Aorta (tissue), 5 donors: ENCODE results near the gene EIF3L. TPM values are rescaled to one million over a fixed set of nuclear protein-coding genes. Genes with fewer than 3 reads are reported as not detected.

Experiments used
- ATAC-seq: fragments of 200-7000 bp; cut with Tn5 transposase; one replicate; pipeline ENCODE4 v1.9.1; 2022; ENCODE audit warnings: moderate library complexity; ENCODE audit not compliant: low FRiP score
- DNase-seq, 2 donors: peaks; one replicate each; pipeline ENCODE4 v3.0.0-alpha.2; 2020
- H3K27ac ChIP-seq, 2 donors: one replicate each; pipeline ENCODE4 v1.5.1; 2013; ENCODE audit warnings: low read length in 2 of 2, mild to moderate bottlenecking in 2 of 2, moderate library complexity in 2 of 2, control low read depth in 1 of 2, inconsistent platforms in 1 of 2, low read depth in 1 of 2
- H3K27me3 ChIP-seq, 2 donors: one replicate each; pipeline ENCODE4 v1.6.1; 2013; ENCODE audit warnings: control low read depth in 1 of 2, low read length in 1 of 2, mild to moderate bottlenecking in 1 of 2, moderate library complexity in 1 of 2; ENCODE audit not compliant: insufficient read depth in 2 of 2, control insufficient read depth in 1 of 2
- H3K36me3 ChIP-seq, 2 donors: one replicate each; pipeline ENCODE4 v1.6.1; 2013; ENCODE audit warnings: control low read depth in 1 of 2, low read length in 1 of 2, mild to moderate bottlenecking in 1 of 2; ENCODE audit not compliant: insufficient read depth in 2 of 2, control insufficient read depth in 1 of 2
- H3K4me1 ChIP-seq, 2 donors: one replicate each; pipeline ENCODE4 v1.6.1; 2013; ENCODE audit warnings: low read length in 2 of 2, control low read depth in 1 of 2, mild to moderate bottlenecking in 1 of 2, moderate library complexity in 1 of 2; ENCODE audit not compliant: insufficient read depth in 2 of 2, control insufficient read depth in 1 of 2
- H3K4me3 ChIP-seq, 2 donors: one replicate each; pipeline ENCODE4 v1.5.1; 2013; ENCODE audit warnings: low read length in 2 of 2, control low read depth in 1 of 2, mild to moderate bottlenecking in 1 of 2
- H3K9me3 ChIP-seq: one replicate; pipeline ENCODE4 v1.6.1; 2013; ENCODE audit warnings: mild to moderate bottlenecking, low read length; ENCODE audit not compliant: control insufficient read depth
- WGBS, 2 donors: extraction: QIAGEN DNeasy Blood & Tissue Kit; methylation state at CpG; one replicate each; pipeline ENCODE4 v1.1.7; 2013; 5-methylcytosine and 5-hydroxymethylcytosine counted together
- intact Hi-C, 2 donors: fragments of 100-400 bp; cut with DNase I; formaldehyde crosslinking; loops; one replicate each; pipeline versions ENCODE4 v1.14.2 to v1.15.0; 2022
- polyA plus RNA-seq, 2 donors: library from polyadenylated mRNA; stranded (reverse); fragments of 200-250 nt; gene quantifications; one replicate each; pipeline ENCODE4 v1.2.3, GENCODE V29; 2013
- total RNA-seq, 2 donors: library from RNA; stranded (reverse); fragmentation: NEBNext Ultra II Directional; extraction: Animal tissue kit (Norgen Biotek cat#: 25700); gene quantifications; one replicate each; pipeline ENCODE4 v1.2.1, GENCODE V29; 2021
- donor health status: healthy with polysubstance abuse.
- donor health status: Bipolar disorder and iron deficiency.
- donor health status: DM: no; HTN: no; CAD: no.
- donor health status: DM: no; HTN: no; CAD: no.
- donor health status: DM: yes; HTN: yes; CAD: no.

The EIF3L gene
- total and polyA plus RNA-seq, 4 donors, result 276 to 366 (median 331) TPM

DNA sequence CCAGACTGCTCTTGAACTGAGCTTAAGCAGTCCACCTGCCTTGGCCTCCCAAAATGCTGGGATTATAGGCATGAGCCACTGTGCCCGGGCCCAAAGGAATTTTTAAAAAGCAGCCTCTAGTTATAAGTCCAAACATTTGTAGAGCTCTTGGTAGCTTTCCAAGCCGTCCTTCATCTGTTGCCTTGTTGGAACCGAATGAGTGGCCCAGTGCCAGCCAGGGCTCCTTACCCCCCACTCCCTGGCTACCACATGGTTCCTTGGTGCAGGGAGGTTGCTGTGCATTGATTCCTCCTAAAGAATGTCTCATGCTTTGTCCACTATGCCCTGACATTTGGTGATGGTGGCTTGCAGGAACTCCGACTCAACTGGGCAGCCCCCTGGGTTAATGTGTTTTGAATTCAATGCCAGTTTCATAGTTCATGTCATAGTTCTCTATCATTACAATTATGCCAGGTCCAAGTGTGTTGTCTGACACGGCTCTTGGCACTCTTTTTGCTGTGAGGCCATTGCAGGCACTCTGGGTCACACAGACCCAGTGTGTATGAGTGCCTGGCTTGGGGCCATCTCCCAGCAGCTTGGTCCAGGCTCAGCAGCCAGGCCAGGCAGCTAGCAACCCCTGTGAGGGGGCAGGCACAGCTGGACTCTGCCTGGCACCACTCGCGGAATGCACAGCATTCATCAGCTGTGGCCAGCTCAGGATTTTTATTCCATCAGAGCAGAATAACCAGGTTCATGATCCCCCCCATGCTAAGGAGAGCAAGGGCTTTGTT lies 43.5 kb downstream of the EIF3L start:
- peak; percentile 72 to 87 for DNase-seq
- peaks cover 0 to 3% of the 10 kb centered on the region in 2 donors for H3K36me3 ChIP-seq
- H3K27ac ChIP-seq, result peak overlapping the region; percentile 4 to 65
- intact Hi-C loops, result loop anchor here in 1 of 2 donors (5.0 kb wide), 1 partner anchor 40 kb away; no protein-coding TSS in a partner anchor
- WGBS, 2 donors, result 5 to 8% methylated on average over 7 of the region's 7 CpGs
- no peaks in the 10 kb centered on the region for H3K27me3 ChIP-seq
- H3K4me3 ChIP-seq, result no peak overlapping the region
- peak; percentile 63 for ATAC-seq
- no peaks in the 10 kb centered on the region for H3K9me3 ChIP-seq
- H3K4me1 ChIP-seq, result no peaks in the 10 kb centered on the region

DNA sequence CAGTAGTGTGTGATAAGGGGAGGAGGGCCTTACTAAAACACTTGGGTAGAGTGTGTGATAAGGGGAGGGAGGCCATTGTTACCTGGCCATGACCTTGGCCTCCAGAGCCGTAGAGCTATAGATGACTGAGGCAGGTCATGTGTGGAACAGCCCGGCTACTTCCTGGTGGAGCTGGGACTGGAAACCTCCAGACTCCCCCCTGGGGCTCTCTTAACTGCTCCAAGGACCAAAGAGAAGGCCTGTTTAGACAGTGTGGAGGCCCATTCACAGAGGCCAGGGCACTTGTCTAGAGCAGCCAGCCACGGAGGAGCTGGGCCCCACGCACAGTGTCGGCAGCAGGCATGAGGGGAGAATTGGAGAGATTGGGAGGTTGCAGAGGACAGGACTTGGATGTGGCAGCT lies 44.4 kb downstream of the EIF3L start:
- H3K4me3 ChIP-seq, result no peak overlapping the region
- H3K9me3 ChIP-seq, result no peaks in the 10 kb centered on the region
- intact Hi-C loops, result loop anchor here in 1 of 2 donors (5.0 kb wide), 1 partner anchor 39 kb away; no protein-coding TSS in a partner anchor
- H3K27ac ChIP-seq, result peak overlapping the region; percentile 4 to 65
- no peaks in the 10 kb centered on the region for H3K4me1 ChIP-seq
- ATAC-seq (no peak), DNase-seq (no peak)
- peaks cover 0 to 3% of the 10 kb centered on the region in 2 donors for H3K36me3 ChIP-seq
- 36 to 61% methylated on average over 5 of the region's 5 CpGs for WGBS, 2 donors
- H3K27me3 ChIP-seq, result no peaks in the 10 kb centered on the region

DNA sequence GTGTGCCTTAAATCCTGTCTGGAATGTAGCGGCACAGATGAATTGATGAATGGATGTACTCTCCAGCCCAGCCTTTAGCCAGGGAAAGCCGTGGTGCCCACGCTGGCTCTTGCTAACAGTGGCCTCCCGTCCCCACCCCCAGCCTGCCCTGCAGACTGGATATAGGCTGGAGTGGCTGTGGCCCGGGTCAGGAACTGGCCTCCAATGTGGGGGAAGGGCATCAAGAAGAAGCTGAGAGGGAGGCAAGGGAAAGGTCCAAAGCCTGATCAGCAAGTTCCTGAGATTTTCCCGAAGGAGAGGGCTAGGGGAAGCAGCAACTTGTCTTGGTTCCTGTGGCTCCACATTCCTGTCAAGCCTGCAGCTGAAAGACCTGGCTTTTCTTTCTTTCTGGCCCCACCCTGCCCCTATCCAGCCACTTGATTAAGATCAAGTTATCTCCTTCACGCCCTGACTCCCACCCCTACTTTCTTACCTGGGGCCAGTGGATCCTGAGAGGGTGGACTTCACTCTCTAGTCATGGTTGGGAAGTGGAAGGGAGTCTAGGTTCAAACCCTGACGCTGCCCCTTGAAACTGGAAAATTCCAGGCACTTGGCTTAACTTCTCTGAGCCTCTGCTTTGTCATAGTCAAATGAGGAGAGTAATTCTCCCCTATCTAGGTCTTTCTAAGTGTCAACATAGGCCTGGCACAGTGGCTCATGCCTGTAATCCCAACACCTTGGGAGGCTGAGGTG lies 45.9 kb downstream of the EIF3L start:
- intact Hi-C loops, result loop anchor here in 1 of 2 donors (5.0 kb wide), 1 partner anchor 37 kb away; no protein-coding TSS in a partner anchor
- no peak for DNase-seq
- Histone ChIP-seq H3K4me3 (no peak overlapping the region), H3K4me1 (no peaks in the 10 kb centered on the region), H3K36me3 (no peaks in the 10 kb centered on the region), H3K27ac (no peak overlapping the region), H3K9me3 (no peaks in the 10 kb centered on the region), H3K27me3 (no peaks in the 10 kb centered on the region)
- ATAC-seq, result no peak
- 72% methylated on average over 8 of the region's 8 CpGs for WGBS, 2 donors

DNA sequence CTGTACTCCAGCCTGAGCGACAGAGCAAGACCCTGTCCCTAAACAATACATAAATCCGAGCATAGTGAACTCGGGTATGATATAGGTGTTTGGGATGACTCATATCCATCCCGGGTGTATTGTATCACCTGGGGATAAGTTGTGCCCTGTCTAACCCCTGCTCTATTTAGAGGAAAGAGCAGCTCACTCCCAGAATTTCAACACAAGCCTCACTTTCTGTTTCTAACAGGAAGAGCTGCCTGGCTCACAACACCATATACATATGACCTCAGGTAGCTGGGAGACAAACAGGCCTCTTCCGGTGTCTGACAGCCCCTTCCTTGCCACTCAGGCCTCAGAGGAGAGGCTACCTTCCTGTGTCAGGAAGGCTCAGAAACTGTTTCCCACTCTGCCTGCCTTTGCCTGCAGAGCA lies 47.0 kb downstream of the EIF3L start:
- H3K27me3 ChIP-seq, result no peaks in the 10 kb centered on the region
- no peak for ATAC-seq
- no peak overlapping the region for H3K27ac ChIP-seq
- WGBS, 2 donors, result 82 to 84% methylated on average over 5 of the region's 5 CpGs
- no peaks in the 10 kb centered on the region for H3K4me1 ChIP-seq
- intact Hi-C loops, result no loop called here
- no peak for DNase-seq
- no peaks in the 10 kb centered on the region for H3K9me3 ChIP-seq
- H3K36me3 ChIP-seq, result no peaks in the 10 kb centered on the region
- H3K4me3 ChIP-seq, result no peak overlapping the region

DNA sequence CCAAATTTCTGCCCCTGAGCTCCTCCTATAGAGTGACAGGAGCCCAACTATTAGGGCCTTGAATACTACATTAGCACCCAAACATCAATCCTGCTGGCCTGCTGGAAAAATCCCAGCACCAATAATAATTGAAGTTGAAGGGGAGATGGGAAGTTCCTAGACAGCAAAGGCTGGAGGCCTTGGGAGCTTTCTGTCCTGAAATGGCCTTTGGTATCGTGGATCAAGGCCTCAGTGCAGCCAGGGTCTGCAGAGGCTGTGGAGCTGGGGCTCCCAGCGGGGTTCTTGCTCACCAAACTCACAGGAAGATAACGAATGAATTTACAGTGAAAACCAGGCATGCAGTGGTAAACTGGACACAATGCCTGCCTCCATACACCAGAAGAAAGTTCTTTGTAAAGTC lies 47.7 kb downstream of the EIF3L start:
- Histone ChIP-seq H3K9me3 (no peaks in the 10 kb centered on the region), H3K27ac (no peak overlapping the region), H3K36me3 (no peaks in the 10 kb centered on the region), H3K4me3 (no peak overlapping the region), H3K27me3 (no peaks in the 10 kb centered on the region), H3K4me1 (no peaks in the 10 kb centered on the region)
- WGBS, 2 donors, result 71 to 87% methylated on average over 3 of the region's 3 CpGs
- ATAC-seq, result no peak
- intact Hi-C loops, result no loop called here
- no peak for DNase-seq

DNA sequence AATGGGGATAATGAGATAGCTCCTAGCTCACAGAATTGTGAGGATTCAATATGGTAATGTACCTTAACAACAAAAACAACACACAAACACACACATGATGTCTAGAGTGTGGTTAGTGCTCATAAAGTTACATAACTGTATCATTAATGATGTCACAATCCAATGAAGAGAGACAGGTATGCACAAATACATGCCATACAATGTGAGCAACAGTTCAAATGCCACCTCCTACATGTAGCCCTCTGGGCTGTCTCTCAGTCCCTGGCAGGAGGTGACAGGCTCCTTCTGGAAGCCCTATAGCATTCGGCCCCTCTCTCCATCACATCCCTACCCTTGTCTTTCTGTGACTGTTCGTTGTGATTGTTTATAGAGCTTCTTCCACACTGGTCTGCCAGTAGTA lies 48.6 kb downstream of the EIF3L start:
- no peak overlapping the region for H3K4me3 ChIP-seq
- no peaks in the 10 kb centered on the region for H3K9me3 ChIP-seq
- intact Hi-C loops, result no loop called here
- WGBS, 2 donors, result 93 to 95% methylated on average over 2 of the region's 2 CpGs
- H3K4me1 ChIP-seq, result no peaks in the 10 kb centered on the region
- no peaks in the 10 kb centered on the region for H3K36me3 ChIP-seq
- H3K27me3 ChIP-seq, result no peaks in the 10 kb centered on the region
- DNase-seq, result no peak
- no peak overlapping the region for H3K27ac ChIP-seq
- ATAC-seq, result no peak

DNA sequence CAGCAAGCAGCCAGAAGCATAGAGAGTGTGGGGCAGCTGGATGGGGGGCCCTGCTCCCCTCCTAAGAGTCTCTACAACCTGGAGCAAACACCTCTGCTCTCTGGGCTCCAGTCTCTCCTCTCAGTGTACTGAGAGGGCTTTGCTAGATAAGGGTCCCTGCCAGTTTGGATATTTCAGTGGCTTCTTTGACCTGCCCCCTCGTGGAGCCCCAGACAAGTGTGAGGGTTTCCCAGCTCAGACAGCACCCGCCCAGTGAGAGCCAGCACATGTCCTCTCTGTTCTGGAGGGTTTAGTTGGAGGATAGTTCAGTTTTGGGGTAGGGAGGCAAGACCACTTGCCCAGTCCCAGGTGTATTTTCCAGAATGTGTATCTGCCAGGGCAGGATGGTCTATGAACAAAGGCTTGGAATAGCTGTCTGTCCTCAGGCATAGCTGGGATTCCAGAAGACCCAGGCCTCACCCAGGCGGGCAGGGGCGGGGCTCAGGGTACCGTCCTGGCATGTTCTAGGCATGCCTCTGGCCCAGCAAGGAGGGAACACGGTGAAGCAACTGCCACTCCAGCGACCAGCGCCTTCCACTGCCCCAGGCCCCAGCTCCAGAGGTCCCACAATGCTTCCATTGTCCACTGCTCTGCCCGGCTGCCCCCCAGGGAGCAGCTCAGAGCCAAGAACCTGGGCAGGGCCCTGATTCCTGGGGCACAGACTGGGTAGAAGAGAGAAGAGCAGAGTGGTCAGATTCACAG lies 49.4 kb downstream of the EIF3L start:
- ATAC-seq, result no peak

DNA sequence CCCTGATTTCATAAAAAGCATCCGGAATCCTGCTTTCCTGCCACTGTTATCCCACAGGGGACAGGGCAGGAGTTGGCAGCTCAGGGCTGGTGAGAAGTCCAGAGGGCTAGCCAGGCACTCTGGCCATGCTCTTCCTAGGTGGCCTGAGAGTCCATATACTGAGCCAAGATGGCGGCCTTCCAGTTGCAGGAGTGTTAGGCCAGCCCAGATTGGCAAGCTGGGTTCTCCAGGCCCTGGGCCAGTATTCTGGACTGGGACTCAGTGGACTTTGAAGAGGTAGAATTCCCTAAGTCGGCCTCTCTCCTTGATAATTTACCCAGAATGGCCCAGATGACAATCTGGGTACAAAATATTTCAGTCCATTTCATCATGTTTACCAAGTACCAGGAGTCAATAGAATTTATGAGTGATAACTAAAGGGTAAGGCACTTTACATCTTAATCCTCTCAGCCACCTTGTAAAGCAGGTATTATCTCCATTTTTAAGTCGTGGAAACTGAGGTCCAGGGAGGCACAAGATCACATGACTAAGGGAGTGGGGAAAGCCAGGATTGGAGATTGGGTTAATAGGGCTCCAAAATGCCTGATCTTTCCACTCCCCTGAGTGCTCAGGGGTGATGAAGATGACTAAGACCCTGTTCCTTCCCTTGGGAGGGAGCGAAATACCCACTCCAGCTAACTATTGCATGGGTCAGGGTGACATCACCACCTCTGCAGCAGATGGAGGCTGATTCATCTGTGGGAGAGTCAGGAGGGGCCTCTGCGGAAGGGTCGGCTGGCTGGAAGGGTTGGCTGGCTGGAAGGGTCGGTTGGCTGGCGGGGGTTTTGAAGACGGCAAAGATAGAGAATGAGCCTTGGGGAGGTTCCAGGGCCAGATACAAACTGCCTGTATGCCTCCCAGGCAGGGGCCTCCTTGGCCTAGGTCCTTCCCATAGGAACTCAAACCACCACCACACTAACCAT lies 55.6 kb downstream of the EIF3L start:
- DNase-seq, result peak; percentile 83 to 92

More for the DNA sequence above, 49.4 kb downstream of the EIF3L start:
- 77 to 82% methylated on average over 9 of the region's 9 CpGs for WGBS, 2 donors
- DNase-seq, result no peak
- Histone ChIP-seq H3K27me3 (no peaks in the 10 kb centered on the region), H3K4me3 (no peak overlapping the region), H3K4me1 (no peaks in the 10 kb centered on the region), H3K27ac (no peak overlapping the region), H3K9me3 (no peaks in the 10 kb centered on the region), H3K36me3 (no peaks in the 10 kb centered on the region)
- intact Hi-C loops, result no loop called here

More for the DNA sequence above, 55.6 kb downstream of the EIF3L start:
- no peaks in the 10 kb centered on the region for H3K27me3 ChIP-seq
- intact Hi-C loops, result no loop called here
- ATAC-seq, result peak; percentile 78
- no peaks in the 10 kb centered on the region for H3K4me1 ChIP-seq
- H3K27ac ChIP-seq, result peak overlapping the region in 1 of 2 donors; percentile 25
- no peak overlapping the region for H3K4me3 ChIP-seq
- 28 to 32% methylated on average over 10 of the region's 10 CpGs for WGBS, 2 donors
- no peaks in the 10 kb centered on the region for H3K36me3 ChIP-seq
- no peaks in the 10 kb centered on the region for H3K9me3 ChIP-seq
